ENCODE data around the gene RASEF.

Gene RASEF

GRCh38 chr9:83047839-83048775 lies 14.8 kb downstream of the RASEF start:
- DNase-seq: no peak

GRCh38 chr9:83043597-83043996 lies 19.3 kb downstream of the RASEF start:
- no peak for DNase-seq

GRCh38 chr9:83041771-83042170 lies 21.2 kb downstream of the RASEF start:
- DNase-seq: no peak

- no peak for DNase-seq
Measured at GRCh38 chr9:83039303-83039702, 23.6 kb downstream of the RASEF start.

- DNase-seq: no peak
Measured at GRCh38 chr9:83036043-83036442, 26.9 kb downstream of the RASEF start.

- DNase-seq: no peak
Measured at GRCh38 chr9:83035143-83035542, 27.8 kb downstream of the RASEF start.

GRCh38 chr9:83034587-83034986 lies 28.4 kb downstream of the RASEF start:
- no peak for DNase-seq

- no peak for DNase-seq
Measured at GRCh38 chr9:83034026-83034425, 28.9 kb downstream of the RASEF start.

- DNase-seq: no peak
Measured at GRCh38 chr9:83032065-83032625, 30.8 kb downstream of the RASEF start.

- DNase-seq: no peak
Measured at GRCh38 chr9:83030391-83031107, 32.4 kb downstream of the RASEF start.

- no peak for DNase-seq
Measured at GRCh38 chr9:83029531-83030137, 33.3 kb downstream of the RASEF start.

GRCh38 chr9:83027153-83027891 lies 35.6 kb downstream of the RASEF start:
- no peak for DNase-seq

- no peak for DNase-seq
Measured at GRCh38 chr9:83024506-83025125, 38.3 kb downstream of the RASEF start.

GRCh38 chr9:83023151-83023550 lies 39.8 kb downstream of the RASEF start:
- DNase-seq: no peak

GRCh38 chr9:83020864-83021263 lies 42.1 kb downstream of the RASEF start:
- no peak for DNase-seq

GRCh38 chr9:83020327-83020726 lies 42.6 kb downstream of the RASEF start:
- DNase-seq: no peak

GRCh38 chr9:83019246-83019645 lies 43.7 kb downstream of the RASEF start:
- no peak for DNase-seq

GRCh38 chr9:83015897-83016296 lies 47.0 kb downstream of the RASEF start:
- DNase-seq: no peak

- no peak for DNase-seq
Measured at GRCh38 chr9:83013867-83014605, 48.9 kb downstream of the RASEF start.

GRCh38 chr9:83012922-83013838 lies 49.8 kb downstream of the RASEF start:
- no peak for DNase-seq
